Stimulated activated CD4-positive, alpha-beta T cell treated with anti-CD3 and anti-CD28 coated beads, Interleukin-4, amount 100 ng/mL, for 1 hour (primary cell): Measurements from ENCODE around the gene USH2A.

ENCODE experiments used
- DNase-seq: peaks from one replicate; pipeline ENCODE4 v3.0.0-alpha.2; 2020

USH2A gene

DNA sequence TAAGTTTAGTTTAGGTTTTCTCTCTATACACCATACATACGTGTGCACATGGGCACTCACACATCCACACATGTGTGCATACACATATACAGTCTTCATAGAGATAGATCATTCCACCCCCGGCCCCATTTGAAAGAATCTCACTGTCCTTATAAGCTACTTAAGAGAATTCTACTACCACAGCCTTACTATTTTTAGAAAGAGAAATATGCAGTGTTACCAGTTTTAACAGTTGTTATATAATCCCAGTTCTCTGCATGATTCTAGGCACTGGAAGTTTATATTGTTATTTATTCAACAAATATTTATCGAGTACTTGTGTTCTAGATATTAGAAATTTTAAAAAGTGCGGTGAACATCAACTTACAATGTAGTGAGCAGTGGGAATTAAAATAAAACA lies 814.6 kb downstream of the USH2A start:
- no peak for DNase-seq

DNA sequence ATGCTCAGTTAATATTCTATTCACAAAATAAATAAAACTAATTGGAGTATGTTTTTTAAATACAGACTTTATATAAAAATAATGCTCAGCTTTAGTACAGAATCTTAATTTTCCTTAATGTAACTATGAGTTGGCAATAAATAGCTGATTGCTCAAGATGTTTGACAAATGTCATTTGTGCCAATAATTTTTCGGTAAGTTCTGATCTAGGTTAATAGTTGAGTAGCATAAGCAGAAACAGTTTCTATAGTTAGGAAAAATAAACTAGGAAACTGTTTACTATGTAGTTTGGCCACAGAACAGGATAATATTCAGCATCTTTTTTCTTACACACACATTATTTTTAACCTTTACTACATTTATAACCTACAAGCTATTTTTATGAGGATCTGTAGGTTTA lies 815.8 kb downstream of the USH2A start:
- DNase-seq: no peak

DNA sequence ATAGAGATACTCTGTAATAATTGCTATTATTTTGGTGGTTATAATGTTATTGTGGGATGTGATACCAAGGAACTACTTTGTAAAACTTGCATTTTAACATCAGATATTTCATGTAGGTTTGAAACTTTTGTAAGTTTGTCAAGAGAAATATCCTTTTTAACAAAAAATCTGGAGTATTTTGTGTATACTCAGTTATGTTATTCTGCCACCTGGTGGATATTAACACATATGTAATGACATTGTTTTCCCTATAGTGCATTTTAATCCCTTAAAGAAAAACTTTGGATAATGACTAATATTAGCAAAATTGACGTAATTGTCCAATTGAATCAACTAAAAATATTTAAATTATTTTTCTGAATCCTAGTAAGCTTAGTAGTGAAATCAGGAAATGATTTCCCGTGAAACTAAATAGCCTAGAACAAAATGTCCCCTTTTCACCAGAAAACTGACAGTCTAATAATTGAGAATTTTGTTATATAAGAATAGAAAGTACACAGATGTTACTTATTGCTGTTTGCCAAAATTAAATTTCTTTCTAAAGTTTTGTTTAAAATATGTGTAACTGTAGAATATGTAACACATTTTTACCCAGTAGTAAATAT lies 816.6 kb downstream of the USH2A start:
- DNase-seq: no peak

DNA sequence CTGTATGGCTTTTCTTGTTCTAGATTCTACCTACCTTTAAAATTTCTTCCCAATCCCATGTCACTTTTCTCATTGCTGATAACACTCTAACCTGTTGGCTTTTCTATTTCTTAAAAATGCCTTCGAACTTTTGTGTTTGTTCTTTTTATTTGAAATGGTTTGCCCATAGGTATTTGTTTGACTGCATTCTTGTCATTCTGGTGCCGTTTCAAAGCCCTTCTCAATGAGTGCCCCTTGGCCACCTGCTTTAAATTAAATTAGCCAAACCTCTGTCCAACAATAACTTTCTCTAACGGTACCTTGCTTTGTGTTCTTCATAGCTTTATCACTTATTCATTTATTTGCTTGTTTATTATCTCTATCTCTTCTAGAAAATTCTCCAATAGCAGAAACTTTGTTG lies 817.2 kb downstream of the USH2A start:
- DNase-seq: no peak

DNA sequence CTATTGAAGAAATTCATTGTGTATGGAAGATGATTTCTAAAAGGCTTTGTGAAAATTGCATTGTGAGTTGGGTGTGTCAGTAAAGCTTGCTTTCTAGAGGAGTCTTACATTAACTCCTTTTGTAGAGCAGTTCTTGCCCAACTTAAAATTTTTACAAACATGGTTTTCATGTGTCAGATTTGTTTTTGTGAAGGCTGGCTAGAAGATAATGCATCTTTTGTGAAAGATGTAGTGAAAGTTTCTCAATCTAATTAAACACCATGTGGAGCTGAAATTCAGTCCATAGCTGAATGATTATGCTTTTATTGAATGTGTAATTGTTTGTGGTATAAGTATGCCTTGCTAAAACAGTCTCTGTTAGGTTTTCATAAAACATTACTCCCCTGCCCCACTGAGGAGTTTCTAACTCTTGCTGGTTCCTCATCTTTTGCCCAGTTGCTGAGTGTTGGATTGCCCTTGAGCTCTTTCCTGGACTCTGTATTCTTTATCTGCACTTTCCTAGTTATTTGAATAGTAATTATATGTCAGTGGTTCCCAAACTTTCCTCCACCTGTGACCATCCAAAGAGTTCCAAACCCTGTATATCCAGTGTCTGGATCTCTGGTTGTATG lies 818.1 kb downstream of the USH2A start:
- no peak for DNase-seq

DNA sequence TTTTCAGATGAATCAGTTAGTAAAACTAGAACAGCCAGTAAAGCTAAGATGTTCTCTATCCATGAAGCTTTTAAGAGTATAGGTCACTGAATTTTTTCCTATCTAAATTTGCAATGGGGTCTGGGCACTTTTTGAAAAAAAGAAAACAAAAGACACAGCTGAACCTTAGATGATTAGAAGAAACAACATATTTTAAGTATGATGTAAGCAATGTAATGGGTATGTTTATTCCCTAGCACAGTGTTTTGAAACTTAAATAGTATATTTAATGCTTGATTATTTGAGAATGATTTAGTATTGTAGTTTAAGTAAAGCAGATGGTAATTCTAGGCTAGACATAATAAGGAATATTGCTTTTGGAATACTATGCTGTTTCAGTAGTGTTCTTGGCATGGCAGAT lies 819.9 kb downstream of the USH2A start:
- DNase-seq: no peak

DNA sequence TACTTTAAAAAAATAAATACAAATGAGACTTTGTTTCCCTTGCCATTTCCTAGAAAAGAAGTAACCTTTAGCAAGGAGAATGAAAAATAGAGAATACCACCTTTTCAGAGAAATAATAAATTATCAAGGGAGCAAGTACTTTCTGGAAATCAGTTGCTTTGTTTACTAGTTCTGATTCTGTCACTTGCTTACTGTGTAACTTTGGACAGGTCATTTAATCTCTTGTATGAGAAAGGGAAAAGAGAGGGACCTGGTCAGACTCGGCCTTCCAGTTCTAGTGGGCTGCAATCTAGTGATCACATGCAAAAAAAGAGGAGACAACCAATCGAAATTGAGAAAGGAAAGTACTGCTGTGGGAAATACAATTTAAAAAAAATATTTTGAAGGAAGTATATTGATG lies 822.0 kb downstream of the USH2A start:
- DNase-seq: no peak

DNA sequence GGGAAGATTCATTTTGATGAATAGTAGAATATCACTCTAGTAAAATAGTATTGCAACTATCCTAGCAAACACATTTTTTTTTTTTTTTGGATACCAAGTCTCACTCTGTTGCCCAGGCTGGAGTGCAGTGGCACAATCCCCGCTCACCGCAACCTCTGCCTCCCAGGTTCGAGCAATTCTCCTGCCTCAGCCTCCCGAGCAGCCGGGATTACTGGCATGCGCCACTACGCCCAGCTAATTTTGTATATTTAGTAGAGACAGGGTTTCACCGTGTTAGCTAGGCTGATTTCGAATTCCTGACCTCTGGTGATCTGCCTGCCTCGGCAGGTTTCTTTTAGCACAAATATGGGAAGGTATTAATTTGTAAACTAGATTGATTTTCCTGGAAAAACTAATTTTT lies 822.4 kb downstream of the USH2A start:
- DNase-seq: no peak

DNA sequence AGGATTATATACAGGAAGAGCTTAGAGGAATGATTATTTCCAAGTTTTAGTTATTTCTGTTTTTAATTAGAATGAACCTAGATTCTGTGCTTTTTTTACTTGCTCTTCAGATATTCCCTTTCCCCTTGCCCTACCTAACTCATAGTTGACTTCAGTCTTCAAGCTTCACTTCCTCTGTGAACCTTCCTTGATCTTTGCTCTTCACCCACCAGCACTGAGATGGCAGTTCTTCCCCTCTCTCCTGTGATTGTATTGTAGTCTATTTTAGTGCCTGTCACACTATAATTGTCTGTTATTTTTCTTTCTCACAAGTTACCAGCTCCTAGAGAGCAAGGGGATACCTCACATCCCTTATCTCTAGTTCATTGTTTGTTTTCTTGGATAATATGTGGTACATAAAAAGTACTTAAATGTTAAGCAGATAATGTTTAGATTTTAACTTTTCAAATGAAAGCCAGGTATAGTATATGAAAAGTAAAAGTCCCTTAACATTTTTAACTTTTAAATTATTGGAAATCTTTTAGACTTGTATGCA lies 822.9 kb downstream of the USH2A start:
- no peak for DNase-seq

DNA sequence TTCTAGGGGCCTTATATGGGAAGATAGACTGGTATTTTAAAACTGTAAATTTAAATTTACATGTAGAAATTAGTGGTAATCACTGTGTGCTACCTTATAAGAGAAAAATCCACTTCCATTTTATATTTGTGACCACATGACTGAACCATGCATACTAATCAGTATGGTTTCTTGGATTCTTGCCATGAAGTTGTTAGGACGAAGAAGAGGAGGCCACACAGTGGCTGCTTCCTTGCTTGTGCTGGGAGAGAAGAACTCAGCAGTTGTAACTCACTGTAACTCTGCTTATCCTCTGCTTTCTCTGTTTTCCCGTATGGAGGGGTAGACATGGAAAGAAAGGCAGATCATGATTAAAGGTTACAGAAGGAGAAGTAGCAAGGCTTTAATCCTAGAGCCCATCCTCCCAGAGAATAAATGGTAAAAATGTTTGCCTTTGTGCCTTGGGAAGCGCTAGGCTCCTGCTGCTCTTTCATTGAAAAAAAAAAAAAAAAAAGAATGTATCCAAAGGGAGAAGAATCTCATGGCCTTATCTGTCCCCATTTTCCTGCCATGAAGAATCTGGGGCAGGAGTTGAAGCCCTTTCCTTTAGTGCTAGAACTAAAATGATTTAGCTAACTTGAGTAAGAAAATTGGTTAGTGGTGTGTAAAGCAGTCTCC lies 823.7 kb downstream of the USH2A start:
- no peak for DNase-seq

DNA sequence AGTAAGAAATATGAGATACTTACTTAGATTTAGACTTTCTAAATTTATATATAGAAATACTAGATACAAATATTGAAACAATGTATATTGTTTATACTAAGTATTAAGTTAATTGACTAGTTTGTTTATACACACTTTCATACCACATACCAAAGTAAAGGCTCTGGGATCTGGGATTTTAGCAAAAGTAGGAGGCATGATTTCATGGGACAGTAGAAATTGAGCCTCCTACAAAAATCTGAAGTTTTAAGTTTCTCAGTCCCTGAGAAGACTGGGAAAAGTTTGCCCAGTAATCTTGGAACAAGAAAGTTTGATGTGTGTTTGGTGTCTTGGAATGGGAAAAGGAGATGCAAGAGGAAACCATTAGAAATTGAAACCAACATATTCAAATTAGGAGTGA lies 825.3 kb downstream of the USH2A start:
- no peak for DNase-seq

DNA sequence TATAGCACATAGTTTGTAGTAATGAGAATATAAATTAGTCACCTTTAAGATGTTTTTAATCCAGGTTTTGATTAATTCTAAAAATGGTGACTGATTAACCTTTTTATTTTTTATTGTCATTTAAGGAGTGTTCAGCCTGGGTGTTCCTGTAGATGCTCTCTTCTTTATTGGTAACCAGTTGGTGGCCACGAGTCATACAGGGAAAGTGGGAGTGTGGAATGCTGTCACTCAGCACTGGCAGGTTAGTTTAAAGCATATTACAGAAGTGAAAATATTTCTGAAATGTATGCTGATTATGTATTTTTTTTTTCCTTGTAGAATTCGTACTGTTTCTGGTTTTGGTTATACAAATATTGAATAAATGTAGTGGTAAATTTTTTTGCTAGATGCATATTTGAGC lies 828.0 kb downstream of the USH2A start:
- no peak for DNase-seq

DNA sequence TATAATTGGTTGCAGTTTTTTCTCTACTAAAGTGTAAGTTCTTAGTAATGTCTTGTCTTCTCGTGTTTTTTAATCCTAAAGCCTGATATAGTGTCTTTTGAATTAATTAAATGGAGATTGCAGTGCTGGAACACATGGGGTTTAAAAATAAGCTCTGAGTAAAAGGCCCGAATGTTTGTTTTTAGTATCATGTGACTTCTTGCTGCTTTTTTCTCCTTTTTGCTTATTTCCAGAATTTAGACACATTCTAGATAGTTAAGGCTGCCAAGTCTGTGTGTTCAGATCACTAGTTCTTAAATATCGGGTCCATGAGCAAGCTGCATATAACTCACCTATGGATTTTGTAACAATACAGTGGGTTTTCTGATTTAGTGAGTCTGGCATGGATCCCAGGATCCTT lies 828.6 kb downstream of the USH2A start:
- no peak for DNase-seq

DNA sequence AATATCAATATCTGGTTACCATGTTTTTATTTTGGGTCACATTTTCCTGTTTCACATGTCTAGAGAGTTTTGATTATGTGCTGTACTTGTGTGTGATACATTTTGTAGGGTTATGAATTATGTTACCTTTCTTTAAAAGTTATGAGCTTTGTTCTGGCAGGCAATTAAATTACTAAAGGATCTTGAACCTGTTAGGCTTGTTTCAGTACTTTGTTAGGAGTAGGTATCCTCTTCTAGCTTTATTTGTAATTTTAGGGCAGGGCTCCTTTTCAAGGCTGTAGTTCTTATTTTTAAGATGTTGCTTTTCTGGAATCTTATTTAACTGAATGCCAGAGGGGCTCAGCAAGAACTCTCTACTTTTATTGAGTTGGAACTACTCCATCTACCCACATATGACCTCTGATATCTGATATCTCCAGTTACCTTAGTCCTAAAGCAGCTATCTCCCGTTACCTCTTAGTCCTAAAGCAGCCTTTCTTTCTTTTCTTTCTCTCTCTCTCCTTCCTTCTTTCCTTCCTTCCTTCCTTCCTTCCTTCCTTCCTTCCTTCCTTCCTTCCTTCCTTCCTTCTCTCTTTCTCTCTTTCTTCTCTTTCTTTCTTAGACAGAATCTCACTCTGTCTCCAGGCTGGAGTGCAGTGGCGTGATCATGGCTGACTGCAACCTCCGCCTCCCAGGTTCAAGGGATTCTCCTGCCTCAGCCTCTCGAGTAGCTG lies 832.3 kb downstream of the USH2A start:
- no peak for DNase-seq

DNA sequence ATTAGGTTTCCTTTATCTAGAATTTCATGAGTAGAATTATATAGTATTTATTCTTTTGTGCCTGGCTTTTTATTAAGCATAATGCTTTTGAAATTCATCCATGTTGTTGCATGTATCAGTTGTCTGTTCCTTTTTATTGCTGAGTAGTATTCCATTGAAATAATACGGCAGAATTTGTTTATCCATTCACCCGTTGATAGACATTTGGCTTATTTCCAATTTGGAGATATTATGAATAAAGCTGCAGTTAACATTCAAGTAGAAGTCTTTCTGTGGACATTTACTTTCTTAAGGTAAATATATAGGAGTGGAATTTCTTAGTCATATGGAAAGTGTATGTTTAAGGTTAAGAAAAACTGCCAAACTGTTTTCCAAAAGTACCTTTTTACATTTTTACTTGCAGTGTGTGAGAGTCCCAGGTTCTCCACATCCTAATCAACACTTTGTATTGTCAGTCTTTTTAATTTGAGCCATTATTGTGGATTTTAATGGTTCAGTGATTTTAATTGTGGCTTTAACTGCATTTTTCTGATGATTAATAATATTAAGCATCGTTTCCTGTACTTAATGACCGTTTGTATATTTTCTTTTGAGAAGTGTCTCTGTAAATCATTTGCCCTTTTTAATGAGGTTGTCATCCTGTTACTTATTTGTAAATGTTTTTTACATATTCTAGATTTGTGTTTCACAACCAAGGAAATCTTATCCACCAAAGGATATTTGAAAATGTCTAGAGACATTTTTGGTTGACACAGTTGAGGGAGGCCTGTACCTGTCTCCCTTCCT lies 833.4 kb downstream of the USH2A start:
- DNase-seq: no peak

DNA sequence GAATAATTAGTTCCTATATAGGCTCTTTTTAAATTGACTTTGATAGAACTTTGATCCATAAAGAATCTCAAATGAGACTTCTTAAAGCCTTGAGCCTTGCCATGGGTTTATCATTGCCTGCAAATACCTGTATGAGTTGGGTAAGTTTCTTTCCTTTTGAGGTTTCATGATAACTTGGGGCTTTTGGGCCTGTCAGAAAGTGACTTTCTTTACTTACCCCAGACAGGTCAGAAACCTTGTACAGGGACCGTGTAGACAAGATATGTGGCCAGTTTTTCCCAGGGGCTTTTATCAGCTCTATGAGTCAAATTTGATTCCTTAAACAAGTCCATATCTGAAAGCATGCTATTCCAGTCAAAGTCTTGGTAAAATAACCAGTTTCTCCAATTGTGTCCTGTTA lies 838.9 kb downstream of the USH2A start:
- DNase-seq: no peak

DNA sequence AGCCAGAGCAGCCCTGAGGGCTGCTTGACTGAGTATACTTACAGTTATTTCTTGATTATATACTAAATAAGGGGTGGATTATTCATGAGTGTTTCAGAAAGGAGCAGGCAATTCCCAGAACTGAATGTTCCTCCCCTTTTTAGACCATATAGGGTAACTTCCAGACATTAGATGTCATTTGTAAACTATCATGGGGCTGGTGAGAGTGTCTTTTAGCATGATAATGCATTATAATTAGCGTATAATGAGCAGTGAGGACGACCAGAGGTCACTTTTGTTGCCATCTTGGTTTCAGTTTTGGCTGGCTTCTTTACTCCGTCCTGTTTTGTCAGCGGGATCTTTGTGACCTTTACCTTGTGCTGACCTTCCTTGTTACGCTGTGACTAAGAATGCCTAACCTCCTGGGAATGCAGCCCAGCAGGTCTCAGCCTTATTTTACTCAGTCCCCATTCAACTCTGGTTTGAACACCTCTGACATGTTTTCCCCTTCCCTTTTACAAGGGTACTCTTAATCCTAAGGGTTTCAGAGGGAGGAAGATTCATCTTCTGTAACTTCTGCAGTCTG lies 840.0 kb downstream of the USH2A start:
- DNase-seq: no peak

DNA sequence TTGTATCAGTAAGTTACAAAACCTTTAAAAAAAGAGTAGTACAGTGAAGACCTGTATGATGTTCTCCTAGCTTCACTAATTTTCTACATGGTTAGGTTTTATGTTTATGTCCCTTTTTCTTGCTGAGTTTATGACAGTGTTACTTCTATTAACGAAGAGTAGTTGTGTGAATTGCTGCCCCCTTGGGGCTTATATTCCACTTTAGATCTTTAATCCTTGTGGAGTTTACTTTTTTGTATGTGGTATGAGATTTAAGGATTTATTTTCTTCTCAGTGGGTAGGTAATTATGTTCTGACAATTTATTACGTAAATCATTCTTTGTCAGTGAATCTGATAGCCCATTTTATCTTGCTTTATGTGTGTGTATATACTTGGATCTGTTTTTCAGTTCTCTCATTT lies 841.4 kb downstream of the USH2A start:
- no peak for DNase-seq
